Thyroid gland (tissue), 4 donors: Measurements from ENCODE around the gene ST3GAL3.

ENCODE experiments used
- CTCF ChIP-seq, 6 experiments: fragments of 200-600 bp in 3 of 6; fragments of 450-650 bp in 3 of 6; sonication (generic) in 3 of 6; IDR thresholded peaks; one replicate each; pipeline ENCODE4 v1.5.1; 2016 to 2019; ENCODE audit warnings: antibody characterized with exemption in 6 of 6, mild to moderate bottlenecking in 2 of 6, inconsistent platforms in 1 of 6, moderate library complexity in 1 of 6
- POLR2A ChIP-seq, 2 donors: fragments of 450-650 bp; IDR thresholded peaks; one replicate each; pipeline ENCODE4 v1.6.1; 2017; ENCODE audit warnings: antibody characterized with exemption in 2 of 2, mild to moderate bottlenecking in 2 of 2, moderate library complexity in 1 of 2

GRCh38 chr1:43703836-43704235 lies 3.5 kb upstream of the ST3GAL3 start:
- TF ChIP-seq CTCF (IDR thresholded peaks at IDR 0.05): no peak
- TF ChIP-seq POLR2A (IDR thresholded peaks at IDR 0.05): no peak
